Cardiac muscle cell (in vitro differentiated cells and primary cell): ENCODE data around the gene KLHL40. TPM values are rescaled to one million over a fixed set of nuclear protein-coding genes. Genes with fewer than 3 reads are reported as not detected.

Source experiments
- DNase-seq, 2 donors: peaks; one replicate each; pipeline versions ENCODE4 v3.0.0 to v3.0.0-alpha.2; 2010 to 2017; ENCODE audit warnings: low read depth in 1 of 2, low spot score in 1 of 2
- H3K27ac ChIP-seq: fragments of 200-600 bp; sonication (generic); 2 replicates; pipeline ENCODE4 v1.5.1; 2016
- H3K27me3 ChIP-seq: fragments of 200-600 bp; sonication (generic); 2 replicates; pipeline ENCODE4 v1.6.0; 2016; ENCODE audit warnings: control low read depth
- H3K36me3 ChIP-seq: fragments of 200-600 bp; sonication (generic); 2 replicates; pipeline ENCODE4 v1.5.1; 2016; ENCODE audit warnings: control low read depth
- H3K4me1 ChIP-seq: fragments of 200-600 bp; sonication (generic); 2 replicates; pipeline ENCODE4 v1.8.1; 2017; ENCODE audit warnings: low read depth, mild to moderate bottlenecking, mixed run types
- H3K4me3 ChIP-seq: fragments of 200-600 bp; sonication (generic); 2 replicates; pipeline ENCODE4 v1.5.1; 2016; ENCODE audit warnings: mild to moderate bottlenecking
- H3K9me3 ChIP-seq: fragments of 200-600 bp; sonication (generic); 2 replicates; pipeline ENCODE4 v1.5.1; 2017; ENCODE audit warnings: low read depth, mild to moderate bottlenecking, control low read depth
- CTCF ChIP-seq: IDR thresholded peaks from 2 replicates; pipeline ENCODE4 v1.5.1; 2012; ENCODE audit warnings: low read depth, mild to moderate bottlenecking, low read length
- polyA plus RNA-seq: library from polyadenylated mRNA; unstranded; fragments of >200 nt; fragmentation: Nextera tagmentation; extraction: Ambion mirVana; gene quantifications from 2 replicates; pipeline ENCODE4 v1.2.1, GENCODE V29; 2016
- total RNA-seq: library from RNA; depleted of rRNA; stranded (reverse); fragments of >200 nt; gene quantifications from 2 replicates; pipeline ENCODE4 v1.2.3, GENCODE V29; 2016

Gene KLHL40
- total and polyA plus RNA-seq, 2 experiments from 2014 or later: 0.39 to 0.66 TPM

- H3K9me3 ChIP-seq: no peaks in the 10 kb centered on the region
- H3K27ac ChIP-seq: no peak overlapping the region
- no peak for DNase-seq
- peaks cover 6% of the 10 kb centered on the region for H3K4me1 ChIP-seq
- TF ChIP-seq CTCF: no peak
- no peak overlapping the region for H3K4me3 ChIP-seq
- no peaks in the 10 kb centered on the region for H3K36me3 ChIP-seq
- no peaks in the 10 kb centered on the region for H3K27me3 ChIP-seq
Observed at GRCh38 chr3:42730706-42731420, 45.5 kb downstream of the KLHL40 start.

GRCh38 chr3:42731476-42732195 lies 46.3 kb downstream of the KLHL40 start:
- DNase-seq: no peak
- H3K27ac ChIP-seq: no peak overlapping the region
- no peaks in the 10 kb centered on the region for H3K36me3 ChIP-seq
- H3K27me3 ChIP-seq: no peaks in the 10 kb centered on the region
- no peak overlapping the region for H3K4me3 ChIP-seq
- H3K4me1 ChIP-seq: peaks cover 6% of the 10 kb centered on the region
- H3K9me3 ChIP-seq: no peaks in the 10 kb centered on the region
- no peak for TF ChIP-seq CTCF

DNA sequence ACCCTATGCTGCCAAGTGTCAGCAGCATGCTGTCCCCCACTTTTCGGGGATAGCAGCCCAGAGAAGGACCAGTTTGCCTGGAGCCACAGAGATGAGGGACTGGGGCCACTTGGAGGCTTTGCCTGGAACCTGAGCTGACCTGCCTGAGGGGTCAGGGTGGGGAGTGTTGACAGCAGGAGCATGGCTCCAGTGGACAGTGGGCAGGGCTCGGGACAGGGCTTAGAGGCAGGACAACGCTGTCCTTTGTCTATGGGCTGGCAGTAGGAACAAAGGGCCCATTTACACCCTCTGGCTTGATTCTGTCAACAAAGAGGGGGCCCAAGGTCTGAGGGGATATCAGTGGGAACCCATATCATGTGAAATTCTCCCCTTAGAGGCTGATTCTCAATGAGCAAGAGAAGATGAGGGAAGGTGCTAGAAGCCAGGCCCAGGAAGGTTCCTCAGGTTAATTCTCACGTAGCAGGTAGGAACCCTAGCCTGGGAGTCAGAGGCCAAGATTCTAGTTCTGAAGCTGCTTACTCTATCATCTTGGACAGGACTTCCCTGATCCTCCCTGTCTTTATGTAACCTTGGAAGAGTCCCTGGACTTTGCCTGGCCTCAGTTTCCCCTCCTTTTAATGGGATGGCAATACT lies 47.0 kb downstream of the KLHL40 start:
- H3K9me3 ChIP-seq: no peaks in the 10 kb centered on the region
- no peak for TF ChIP-seq CTCF
- DNase-seq: peak in 1 of 2 donors; percentile 16
- H3K4me1 ChIP-seq: peaks cover 6% of the 10 kb centered on the region
- H3K4me3 ChIP-seq: no peak overlapping the region
- no peaks in the 10 kb centered on the region for H3K27me3 ChIP-seq
- no peaks in the 10 kb centered on the region for H3K36me3 ChIP-seq
- no peak overlapping the region for H3K27ac ChIP-seq

- Histone ChIP-seq H3K36me3 (no peaks in the 10 kb centered on the region), H3K27ac (no peak overlapping the region), H3K4me3 (no peak overlapping the region), H3K4me1 (peaks cover 6% of the 10 kb centered on the region), H3K27me3 (no peaks in the 10 kb centered on the region), H3K9me3 (no peaks in the 10 kb centered on the region)
- no peak for DNase-seq
- no peak for TF ChIP-seq CTCF
Observed at GRCh38 chr3:42732829-42733459, 47.6 kb downstream of the KLHL40 start.

- no peaks in the 10 kb centered on the region for H3K36me3 ChIP-seq
- no peaks in the 10 kb centered on the region for H3K27me3 ChIP-seq
- H3K27ac ChIP-seq: no peak overlapping the region
- H3K4me1 ChIP-seq: peaks cover 6% of the 10 kb centered on the region
- TF ChIP-seq CTCF: no peak
- H3K4me3 ChIP-seq: no peak overlapping the region
- no peaks in the 10 kb centered on the region for H3K9me3 ChIP-seq
- DNase-seq: no peak
Observed at GRCh38 chr3:42733501-42734262, 48.3 kb downstream of the KLHL40 start.
